Raji (cell line): ENCODE data around the gene SPINK4.

Source experiments
- POLR2A ChIP-seq: IDR thresholded peaks from 2 replicates; pipeline ENCODE4 v1.6.1; 2011; ENCODE audit warnings: low read depth, low read length, control low read depth; ENCODE audit not compliant: insufficient read depth

SPINK4 gene

GRCh38 chr9:33239921-33240320, at the start of gene SPINK4:
Gene SPINK4, plus strand, starts transcription at chr9:33240167. Its CDS starts 42 bp downstream, at chr9:33240209.
- TF ChIP-seq POLR2A, result no peak

- no peak for TF ChIP-seq POLR2A
Measured at GRCh38 chr9:33192493-33193255, 47.3 kb upstream of the SPINK4 start.

GRCh38 chr9:33193818-33194217, 46.1 kb upstream of the SPINK4 start:
- TF ChIP-seq POLR2A, result no peak

GRCh38 chr9:33196736-33197135, 43.2 kb upstream of the SPINK4 start:
- TF ChIP-seq POLR2A, result no peak

GRCh38 chr9:33197279-33198152, 42.5 kb upstream of the SPINK4 start:
- no peak for TF ChIP-seq POLR2A

- no peak for TF ChIP-seq POLR2A
Measured at GRCh38 chr9:33198165-33198564, 41.8 kb upstream of the SPINK4 start.

- no peak for TF ChIP-seq POLR2A
Measured at GRCh38 chr9:33202018-33202417, 37.9 kb upstream of the SPINK4 start.

- TF ChIP-seq POLR2A, result no peak
Measured at GRCh38 chr9:33202552-33203201, 37.3 kb upstream of the SPINK4 start.

- TF ChIP-seq POLR2A, result no peak
Measured at GRCh38 chr9:33209394-33209793, 30.6 kb upstream of the SPINK4 start.

- no peak for TF ChIP-seq POLR2A
Measured at GRCh38 chr9:33210006-33210715, 29.8 kb upstream of the SPINK4 start.

- TF ChIP-seq POLR2A, result no peak
Measured at GRCh38 chr9:33211695-33212393, 28.1 kb upstream of the SPINK4 start.

GRCh38 chr9:33220681-33221567, 19.0 kb upstream of the SPINK4 start:
- TF ChIP-seq POLR2A, result no peak

- TF ChIP-seq POLR2A, result no peak
Measured at GRCh38 chr9:33221568-33221884, 18.4 kb upstream of the SPINK4 start.

- TF ChIP-seq POLR2A, result no peak
Measured at GRCh38 chr9:33222031-33222430, 17.9 kb upstream of the SPINK4 start.
